CD4-positive, alpha-beta T cell treated with Interleukin-4 for 4 hours (primary cell): ENCODE results near the gene APOC1.
A peak's percentile ranks its signal among the peaks of the same experiment; 100 is the strongest.
"Not testable (repeated sequence)": the region's sequence is repeated elsewhere in the genome, so short reads cannot be mapped to it uniquely, and the experiment has no call there.

ENCODE experiments used
- DNase-seq: peaks from one replicate; pipeline ENCODE4 v3.0.0-alpha.2; 2020

The APOC1 gene

DNA sequence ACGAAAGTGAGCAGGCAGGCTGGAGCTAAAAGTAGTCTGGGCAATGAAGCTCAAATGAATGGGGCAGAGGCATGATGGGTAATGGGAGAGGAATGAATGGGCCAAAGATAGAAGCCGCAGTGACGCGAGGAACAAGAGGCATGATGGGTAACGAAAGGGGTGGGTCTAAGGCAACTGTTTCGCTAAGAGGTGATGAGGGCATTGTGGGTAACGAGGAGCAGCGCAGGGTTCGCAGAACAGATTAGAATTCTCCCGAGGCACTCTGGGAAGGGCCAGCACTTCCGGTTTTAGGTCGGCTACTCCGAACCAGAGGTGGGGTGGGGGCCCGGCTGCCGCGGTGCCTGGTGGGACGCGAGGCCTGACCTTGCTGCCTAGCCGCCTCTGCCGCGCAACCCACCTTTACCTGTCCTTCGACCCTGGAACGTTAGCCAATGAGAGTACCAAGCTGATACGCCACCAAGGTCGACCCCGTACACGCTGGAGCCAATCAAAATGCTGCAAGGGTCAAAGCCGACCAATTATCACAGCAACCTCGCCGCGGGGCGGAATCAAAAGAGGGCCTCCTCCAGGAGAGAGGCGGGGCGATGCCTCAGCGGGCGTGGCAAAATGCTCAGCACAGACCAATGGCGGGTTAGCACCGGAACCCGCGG is 23.9 kb upstream of the APOC1 start:
- DNase-seq: no peak

DNA sequence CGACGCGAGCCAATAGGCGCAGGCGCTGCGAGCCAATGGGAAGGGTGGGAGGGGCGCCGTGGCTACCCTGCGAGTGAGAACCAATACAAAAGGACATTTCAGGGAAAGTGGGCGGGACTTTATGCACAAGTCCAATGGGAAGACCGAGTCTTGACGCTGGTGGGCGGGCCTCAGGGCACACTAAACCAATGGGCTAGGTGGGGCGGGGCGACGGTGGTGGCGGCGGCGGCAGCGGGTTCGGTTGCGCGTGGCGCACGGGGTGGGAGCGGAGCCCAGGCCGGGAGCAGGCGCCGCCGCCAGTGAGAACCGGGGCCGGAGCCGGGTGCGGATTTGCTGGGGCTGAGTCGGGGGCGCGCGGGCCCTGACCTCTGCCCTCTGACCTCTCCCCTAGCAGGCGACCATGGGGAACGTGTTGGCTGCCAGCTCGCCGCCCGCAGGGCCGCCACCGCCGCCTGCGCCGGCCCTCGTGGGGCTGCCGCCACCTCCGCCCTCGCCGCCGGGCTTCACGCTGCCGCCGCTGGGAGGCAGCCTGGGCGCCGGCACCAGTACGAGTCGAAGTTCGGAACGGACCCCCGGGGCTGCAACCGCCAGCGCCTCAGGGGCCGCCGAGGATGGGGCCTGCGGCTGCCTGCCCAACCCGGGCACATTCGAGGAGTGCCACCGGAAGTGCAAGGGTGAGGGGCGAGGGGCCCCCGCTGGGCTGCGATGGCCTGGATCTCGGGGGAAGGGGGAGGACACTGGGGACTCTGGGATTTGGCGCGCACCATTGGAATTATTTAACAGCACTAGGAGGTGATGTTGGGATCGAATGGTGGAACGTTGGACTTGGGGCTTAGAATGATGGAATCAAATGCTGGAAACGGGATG is 23.2 kb upstream of the APOC1 start, which contains the start of gene TOMM40:
TSS of gene TOMM40 (plus strand) at position 239 of the 867 bp plus-strand sequence. CDS start at position 401, 162 bp downstream.
- peak; percentile 100 for DNase-seq

DNA sequence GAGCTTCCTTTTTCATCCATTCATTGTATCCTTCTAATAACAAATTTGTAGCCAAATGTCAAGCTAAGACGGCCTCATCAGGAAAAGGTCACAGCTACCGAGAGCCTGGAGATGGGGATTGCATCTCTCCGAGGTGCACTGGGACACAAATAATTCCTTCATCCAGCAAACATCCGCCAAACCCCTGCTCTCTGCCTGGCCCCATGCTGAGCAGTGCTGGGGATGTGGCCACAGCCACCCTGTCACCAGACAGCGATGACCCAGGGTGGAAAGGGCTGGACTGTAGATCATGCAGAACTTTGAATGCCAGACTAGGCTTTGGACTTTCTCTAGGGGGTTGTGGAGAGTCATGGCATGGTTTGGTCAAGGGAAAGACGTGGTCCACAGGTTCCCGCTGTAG is 21.5 kb upstream of the APOC1 start:
- DNase-seq: no peak

DNA sequence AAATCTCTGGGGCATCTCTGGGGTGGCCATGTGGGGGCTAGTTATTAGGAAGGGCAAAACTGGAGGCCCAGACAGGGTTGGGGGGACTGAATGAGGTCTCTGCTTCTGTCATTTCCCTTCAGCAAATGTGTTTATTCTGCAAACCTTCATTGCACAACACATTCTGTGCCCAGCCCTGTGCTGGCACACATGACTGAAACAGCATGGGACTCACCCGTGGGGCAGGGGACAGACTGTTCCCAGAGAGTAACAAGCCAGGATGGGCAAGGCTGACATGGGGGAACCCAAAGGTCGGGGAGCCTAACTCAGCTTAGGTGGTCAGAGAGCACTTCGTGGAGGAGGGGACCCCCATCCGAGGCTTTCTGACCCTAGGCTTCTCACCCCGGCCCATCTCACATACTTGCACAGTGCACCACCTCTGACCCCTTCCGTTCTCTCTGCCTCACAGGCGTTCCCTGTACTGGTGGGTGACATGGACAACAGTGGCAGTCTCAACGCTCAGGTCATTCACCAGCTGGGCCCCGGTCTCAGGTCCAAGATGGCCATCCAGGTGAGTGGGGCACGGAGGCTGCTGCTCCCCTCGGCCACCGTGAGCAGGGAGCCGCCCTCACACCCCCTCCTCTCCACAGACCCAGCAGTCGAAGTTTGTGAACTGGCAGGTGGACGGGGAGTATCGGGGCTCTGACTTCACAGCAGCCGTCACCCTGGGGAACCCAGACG is 20.9 kb upstream of the APOC1 start:
- DNase-seq: no peak

DNA sequence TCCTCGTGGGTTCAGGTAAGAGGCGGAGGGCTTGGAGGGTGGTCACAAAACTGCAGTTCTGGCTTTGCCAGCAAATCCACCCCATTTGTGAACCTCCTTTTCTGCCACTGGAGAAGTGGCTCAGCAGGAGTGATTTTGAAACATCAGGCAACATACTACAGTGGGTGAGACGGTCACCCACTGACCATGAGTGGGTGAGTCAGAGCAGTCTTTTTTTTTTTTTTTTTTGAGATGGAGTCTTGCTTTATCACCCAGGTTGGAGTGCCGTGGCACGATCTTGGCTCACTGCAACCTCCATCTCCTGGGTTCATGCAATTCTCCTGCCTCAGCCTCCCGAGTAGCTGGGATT is 20.4 kb upstream of the APOC1 start:
- no peak for DNase-seq

DNA sequence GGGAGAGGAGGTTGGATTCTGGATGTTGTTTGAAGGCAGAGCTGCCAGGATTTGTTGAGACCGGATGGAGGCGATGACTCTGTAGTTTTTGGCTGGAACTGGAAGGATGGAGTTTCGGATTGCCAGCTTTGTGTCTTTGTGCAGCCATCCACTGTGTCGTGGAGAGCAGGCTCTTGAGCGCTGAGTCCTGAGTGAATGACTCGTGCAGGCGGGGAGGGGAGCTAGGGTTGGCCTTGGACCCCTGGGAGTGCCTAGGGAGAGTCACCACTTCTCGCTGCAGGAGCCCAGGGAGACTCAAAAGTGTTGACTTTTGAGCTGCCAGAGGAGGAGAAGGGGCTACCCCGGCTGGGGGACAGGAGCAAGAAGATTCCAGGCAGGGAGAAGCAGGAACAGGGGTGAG is 19.5 kb upstream of the APOC1 start:
- no peak for DNase-seq

DNA sequence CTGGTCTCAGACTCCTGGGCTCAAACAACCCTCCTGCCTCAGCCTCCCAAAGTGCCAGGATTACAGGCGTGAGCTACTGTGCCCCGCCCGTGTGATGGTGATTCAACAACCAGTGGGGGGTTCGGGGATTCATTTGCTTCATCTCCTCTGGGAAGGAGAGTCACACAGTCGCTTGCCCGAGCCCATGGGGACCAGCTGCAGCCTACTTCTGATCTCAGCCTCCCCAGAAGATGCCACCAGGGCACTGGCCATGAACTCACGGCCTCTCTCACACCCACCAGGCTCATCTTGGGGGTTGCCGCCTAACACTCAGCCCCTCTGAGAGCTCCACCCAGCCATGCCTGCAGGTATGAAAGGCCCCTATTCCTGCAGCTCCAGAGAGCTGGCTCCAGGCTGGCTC is 16.6 kb upstream of the APOC1 start:
- no peak for DNase-seq

DNA sequence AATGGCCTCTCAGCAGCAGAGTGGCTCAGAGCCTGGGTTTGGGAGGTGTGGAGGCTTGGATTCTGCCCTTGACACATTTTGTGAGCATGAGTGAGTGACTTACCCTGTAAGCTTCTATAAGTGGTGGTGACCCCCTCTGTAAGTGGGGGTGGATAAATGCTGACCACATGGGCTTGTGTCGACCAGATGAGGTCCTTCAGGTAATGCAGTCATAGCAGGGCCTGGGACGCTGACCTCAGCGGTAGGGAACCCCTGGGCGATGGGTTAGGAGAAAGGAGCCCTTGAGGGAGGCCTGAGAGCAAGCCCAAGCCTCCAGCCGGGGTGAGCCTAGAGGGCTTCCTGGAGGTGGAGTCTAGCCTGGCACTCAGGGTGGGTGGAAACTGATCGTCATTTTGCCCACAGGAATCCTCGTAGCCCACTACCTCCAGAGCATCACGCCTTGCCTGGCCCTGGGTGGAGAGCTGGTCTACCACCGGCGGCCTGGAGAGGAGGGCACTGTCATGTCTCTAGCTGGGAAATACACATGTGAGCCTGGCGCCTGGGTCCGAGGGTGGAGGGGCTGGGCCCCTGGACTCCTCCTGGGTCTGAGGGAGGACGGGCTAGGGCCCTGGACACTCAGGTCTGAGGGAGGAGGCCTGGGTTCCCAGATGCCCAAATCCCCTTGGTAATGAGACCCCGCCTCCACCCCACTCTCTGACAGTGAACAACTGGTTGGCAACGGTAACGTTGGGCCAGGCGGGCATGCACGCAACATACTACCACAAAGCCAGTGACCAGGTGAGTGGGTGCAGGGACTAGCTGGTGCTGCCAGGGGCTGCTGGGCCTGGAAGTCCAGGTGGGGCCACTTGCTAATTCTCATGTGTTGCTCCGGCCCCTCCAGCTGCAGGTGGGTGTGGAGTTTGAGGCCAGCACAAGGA is 13.8 kb upstream of the APOC1 start:
- no peak for DNase-seq

DNA sequence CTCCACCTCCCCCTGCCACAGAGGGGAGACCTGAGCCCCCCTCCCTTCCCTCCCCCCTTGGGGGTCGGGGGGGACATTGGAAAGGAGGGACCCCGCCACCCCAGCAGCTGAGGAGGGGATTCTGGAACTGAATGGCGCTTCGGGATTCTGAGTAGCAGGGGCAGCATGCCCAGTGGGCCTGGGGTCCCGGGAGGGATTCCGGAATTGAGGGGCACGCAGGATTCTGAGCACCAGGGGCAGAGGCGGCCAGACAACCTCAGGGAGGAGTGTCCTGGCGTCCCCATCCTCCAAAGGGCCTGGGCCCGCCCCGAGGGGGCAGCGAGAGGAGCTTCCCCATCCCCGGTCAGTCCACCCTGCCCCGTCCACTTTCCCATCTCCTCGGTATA is 11.2 kb upstream of the APOC1 start:
- DNase-seq: no peak

DNA sequence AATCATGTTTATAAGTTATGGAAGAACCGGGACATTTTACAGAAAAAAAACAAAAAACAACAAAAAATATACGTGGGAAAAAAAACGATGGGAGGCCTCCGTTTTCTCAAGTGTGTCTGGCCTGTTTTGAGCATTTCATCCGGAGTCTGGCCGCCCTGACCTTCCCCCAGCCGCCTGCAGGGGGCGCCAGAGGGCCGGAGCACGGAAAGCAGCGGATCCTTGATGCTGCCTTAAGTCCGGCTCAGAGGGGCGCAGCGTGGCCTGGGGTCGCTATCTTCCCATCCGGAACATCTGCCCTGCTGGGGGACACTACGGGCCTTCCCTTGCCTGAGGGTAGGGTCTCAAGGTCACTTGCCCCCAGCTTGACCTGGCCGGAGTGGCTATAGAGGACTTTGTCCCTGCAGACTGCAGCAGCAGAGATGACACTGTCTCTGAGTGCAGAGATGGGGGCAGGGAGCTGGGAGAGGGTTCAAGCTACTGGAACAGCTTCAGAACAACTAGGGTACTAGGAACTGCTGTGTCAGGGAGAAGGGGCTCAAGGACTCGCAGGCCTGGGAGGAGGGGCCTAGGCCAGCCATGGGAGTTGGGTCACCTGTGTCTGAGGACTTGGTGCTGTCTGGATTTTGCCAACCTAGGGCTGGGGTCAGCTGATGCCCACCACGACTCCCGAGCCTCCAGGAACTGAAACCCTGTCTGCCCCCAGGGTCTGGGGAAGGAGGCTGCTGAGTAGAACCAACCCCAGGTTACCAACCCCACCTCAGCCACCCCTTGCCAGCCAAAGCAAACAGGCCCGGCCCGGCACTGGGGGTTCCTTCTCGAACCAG is 10.6 kb upstream of the APOC1 start:
- DNase-seq: peak; percentile 71

DNA sequence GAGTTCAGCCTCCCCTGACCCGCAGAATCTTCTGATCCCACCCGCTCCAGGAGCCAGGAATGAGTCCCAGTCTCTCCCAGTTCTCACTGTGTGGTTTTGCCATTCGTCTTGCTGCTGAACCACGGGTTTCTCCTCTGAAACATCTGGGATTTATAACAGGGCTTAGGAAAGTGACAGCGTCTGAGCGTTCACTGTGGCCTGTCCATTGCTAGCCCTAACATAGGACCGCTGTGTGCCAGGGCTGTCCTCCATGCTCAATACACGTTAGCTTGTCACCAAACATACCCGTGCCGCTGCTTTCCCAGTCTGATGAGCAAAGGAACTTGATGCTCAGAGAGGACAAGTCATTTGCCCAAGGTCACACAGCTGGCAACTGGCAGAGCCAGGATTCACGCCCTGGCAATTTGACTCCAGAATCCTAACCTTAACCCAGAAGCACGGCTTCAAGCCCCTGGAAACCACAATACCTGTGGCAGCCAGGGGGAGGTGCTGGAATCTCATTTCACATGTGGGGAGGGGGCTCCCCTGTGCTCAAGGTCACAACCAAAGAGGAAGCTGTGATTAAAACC is 9.9 kb upstream of the APOC1 start:
- no peak for DNase-seq

DNA sequence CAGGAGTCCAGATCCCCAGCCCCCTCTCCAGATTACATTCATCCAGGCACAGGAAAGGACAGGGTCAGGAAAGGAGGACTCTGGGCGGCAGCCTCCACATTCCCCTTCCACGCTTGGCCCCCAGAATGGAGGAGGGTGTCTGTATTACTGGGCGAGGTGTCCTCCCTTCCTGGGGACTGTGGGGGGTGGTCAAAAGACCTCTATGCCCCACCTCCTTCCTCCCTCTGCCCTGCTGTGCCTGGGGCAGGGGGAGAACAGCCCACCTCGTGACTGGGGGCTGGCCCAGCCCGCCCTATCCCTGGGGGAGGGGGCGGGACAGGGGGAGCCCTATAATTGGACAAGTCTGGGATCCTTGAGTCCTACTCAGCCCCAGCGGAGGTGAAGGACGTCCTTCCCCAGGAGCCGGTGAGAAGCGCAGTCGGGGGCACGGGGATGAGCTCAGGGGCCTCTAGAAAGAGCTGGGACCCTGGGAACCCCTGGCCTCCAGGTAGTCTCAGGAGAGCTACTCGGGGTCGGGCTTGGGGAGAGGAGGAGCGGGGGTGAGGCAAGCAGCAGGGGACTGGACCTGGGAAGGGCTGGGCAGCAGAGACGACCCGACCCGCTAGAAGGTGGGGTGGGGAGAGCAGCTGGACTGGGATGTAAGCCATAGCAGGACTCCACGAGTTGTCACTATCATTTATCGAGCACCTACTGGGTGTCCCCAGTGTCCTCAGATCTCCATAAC is 8.8 kb upstream of the APOC1 start, which contains the start of gene APOE:
TSS of gene APOE (plus strand) at position 360 of the 724 bp plus-strand sequence. CDS start 829 bp downstream, outside the sequence.
- no peak for DNase-seq

DNA sequence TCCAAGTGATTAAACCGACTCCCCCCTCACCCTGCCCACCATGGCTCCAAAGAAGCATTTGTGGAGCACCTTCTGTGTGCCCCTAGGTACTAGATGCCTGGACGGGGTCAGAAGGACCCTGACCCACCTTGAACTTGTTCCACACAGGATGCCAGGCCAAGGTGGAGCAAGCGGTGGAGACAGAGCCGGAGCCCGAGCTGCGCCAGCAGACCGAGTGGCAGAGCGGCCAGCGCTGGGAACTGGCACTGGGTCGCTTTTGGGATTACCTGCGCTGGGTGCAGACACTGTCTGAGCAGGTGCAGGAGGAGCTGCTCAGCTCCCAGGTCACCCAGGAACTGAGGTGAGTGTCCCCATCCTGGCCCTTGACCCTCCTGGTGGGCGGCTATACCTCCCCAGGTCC is 6.8 kb upstream of the APOC1 start:
- DNase-seq: no peak

DNA sequence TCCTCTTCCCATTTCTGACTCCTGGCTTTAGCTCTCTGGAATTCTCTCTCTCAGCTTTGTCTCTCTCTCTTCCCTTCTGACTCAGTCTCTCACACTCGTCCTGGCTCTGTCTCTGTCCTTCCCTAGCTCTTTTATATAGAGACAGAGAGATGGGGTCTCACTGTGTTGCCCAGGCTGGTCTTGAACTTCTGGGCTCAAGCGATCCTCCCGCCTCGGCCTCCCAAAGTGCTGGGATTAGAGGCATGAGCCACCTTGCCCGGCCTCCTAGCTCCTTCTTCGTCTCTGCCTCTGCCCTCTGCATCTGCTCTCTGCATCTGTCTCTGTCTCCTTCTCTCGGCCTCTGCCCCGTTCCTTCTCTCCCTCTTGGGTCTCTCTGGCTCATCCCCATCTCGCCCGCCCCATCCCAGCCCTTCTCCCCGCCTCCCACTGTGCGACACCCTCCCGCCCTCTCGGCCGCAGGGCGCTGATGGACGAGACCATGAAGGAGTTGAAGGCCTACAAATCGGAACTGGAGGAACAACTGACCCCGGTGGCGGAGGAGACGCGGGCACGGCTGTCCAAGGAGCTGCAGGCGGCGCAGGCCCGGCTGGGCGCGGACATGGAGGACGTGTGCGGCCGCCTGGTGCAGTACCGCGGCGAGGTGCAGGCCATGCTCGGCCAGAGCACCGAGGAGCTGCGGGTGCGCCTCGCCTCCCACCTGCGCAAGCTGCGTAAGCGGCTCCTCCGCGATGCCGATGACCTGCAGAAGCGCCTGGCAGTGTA is 6.2 kb upstream of the APOC1 start:
- DNase-seq: no peak

DNA sequence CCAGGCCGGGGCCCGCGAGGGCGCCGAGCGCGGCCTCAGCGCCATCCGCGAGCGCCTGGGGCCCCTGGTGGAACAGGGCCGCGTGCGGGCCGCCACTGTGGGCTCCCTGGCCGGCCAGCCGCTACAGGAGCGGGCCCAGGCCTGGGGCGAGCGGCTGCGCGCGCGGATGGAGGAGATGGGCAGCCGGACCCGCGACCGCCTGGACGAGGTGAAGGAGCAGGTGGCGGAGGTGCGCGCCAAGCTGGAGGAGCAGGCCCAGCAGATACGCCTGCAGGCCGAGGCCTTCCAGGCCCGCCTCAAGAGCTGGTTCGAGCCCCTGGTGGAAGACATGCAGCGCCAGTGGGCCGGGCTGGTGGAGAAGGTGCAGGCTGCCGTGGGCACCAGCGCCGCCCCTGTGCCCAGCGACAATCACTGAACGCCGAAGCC is 5.6 kb upstream of the APOC1 start:
- DNase-seq: no peak

DNA sequence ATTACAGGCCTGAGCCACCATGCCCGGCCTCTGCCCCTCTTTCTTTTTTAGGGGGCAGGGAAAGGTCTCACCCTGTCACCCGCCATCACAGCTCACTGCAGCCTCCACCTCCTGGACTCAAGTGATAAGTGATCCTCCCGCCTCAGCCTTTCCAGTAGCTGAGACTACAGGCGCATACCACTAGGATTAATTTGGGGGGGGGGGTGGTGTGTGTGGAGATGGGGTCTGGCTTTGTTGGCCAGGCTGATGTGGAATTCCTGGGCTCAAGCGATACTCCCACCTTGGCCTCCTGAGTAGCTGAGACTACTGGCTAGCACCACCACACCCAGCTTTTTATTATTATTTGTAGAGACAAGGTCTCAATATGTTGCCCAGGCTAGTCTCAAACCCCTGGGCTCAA is 4.6 kb upstream of the APOC1 start:
- DNase-seq: no peak

DNA sequence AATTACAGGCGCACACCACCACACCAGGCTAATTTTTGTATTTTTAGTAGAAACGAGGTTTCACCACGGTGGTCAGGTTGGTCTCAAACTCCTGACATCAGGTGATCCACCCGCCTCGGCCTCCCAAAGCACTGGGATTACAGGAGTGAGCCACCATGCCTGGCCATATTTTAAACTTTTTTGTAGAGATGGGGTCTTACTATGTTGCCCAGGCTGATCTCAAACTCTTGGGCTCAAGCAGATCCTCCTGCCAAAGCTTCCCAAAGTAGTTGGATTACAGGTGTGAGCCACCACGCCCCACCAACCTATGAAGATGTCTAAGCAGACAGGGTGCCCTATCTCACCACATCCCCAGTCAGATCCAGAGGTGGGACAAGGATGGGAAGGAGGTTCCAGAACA is 2.5 kb upstream of the APOC1 start:
- DNase-seq: not testable (repeated sequence)

DNA sequence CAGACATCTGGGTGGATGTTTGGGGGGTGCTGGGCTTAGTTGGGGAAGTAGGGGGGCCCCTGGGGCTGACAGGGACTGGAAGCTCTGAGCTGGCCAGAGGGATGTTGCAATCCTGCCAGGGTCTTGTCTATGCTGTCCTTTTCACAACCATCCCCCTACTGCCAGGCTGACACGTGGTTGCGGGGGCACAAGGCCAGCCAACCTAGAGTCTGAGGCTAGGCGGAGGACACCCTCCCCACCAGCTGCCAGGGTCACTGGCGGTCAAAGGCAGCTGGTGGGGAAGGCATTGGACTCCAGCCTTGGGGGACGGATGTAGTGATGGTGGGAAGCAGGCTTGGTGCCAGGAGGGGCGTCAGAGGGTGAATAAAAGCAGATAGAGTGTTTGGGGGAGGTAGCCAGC is 1.6 kb upstream of the APOC1 start:
- DNase-seq: no peak

DNA sequence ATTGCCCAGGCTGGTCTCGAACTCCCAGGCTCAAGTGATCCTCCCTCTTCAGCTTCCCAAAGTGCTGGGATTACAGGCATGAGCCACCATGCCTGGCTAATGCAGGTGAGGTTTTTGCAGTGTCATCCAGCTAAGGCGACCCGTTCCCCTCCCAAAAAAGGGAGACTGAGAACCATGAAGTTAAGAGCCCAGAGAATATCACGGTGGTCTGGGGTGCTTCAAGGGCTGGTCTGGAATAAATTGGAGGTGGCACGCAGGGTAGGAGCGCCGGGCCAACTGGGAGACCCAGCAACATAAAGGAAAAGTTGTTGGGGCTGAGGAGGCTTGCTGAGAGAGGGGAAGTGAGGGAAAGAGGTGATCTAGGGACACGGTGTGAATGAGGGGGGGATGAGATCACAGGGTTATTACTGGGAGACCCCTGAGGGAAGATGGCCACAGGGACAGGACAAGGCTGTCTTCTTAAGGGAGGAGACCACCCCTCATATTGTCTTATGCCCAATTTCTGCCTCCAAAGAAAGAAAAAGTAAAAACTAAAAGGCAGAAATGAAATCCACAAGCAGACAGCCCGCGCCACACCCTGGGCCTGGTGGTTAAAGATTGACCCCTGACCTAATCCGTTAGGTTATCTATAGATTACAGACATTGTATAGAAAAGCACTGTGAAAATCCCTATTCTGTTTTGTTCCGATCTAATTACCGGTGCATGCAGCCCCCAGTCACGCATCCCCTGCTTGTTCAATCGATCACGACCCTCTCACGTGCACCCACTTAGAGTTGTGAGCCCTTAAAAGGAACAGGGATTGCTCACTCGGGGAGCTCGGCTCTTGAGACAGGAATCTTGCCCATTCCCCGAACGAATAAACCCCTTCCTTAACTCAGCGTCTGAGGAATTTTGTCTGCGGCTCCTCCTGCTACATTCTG is 636 bp upstream of the APOC1 start:
- DNase-seq: not testable (repeated sequence)
